Kidney (tissue), 14 donors: ENCODE measurements around the gene FMN2. TPM values are rescaled to one million over a fixed set of nuclear protein-coding genes. Genes with fewer than 3 reads are reported as not detected.
"Not testable (repeated sequence)": the region's sequence is repeated elsewhere in the genome, so short reads cannot be mapped to it uniquely, and the experiment has no call there.

ENCODE experiments used
- DNase-seq, 5 donors: peaks; one replicate each; pipeline ENCODE4 v3.0.0-alpha.2; 2013 to 2020
- FAIRE-seq: peaks from 2 replicates; lab custom pipeline; 2012; peaks lifted over from hg19 to GRCh38; lab: Jason Lieb, UNC
- H3K27ac ChIP-seq, 2 donors: one replicate each; pipeline ENCODE4 v1.7.0; 2013; ENCODE audit warnings: low read depth in 2 of 2, low read length in 2 of 2, inconsistent platforms in 1 of 2
- H3K27me3 ChIP-seq: one replicate; pipeline ENCODE4 v1.7.1; 2013; ENCODE audit warnings: low read length, inconsistent platforms; ENCODE audit not compliant: control insufficient read depth, insufficient read depth
- H3K36me3 ChIP-seq, 3 donors: one replicate each; pipeline versions ENCODE4 v1.7.0 to v1.7.1; 2013; ENCODE audit warnings: low read length in 3 of 3, control low read depth in 1 of 3, inconsistent platforms in 1 of 3; ENCODE audit not compliant: insufficient read depth in 3 of 3, control insufficient read depth in 2 of 3
- H3K4me1 ChIP-seq, 3 donors: one replicate each; pipeline versions ENCODE4 v1.7.0 to v1.7.1; 2013; ENCODE audit warnings: low read length in 3 of 3, inconsistent platforms in 1 of 3, low read depth in 1 of 3; ENCODE audit not compliant: control insufficient read depth in 2 of 3, insufficient read depth in 2 of 3
- H3K4me3 ChIP-seq, 3 donors: one replicate each; pipeline versions ENCODE4 v1.7.0 to v1.8.1; 2013; ENCODE audit warnings: low read length in 3 of 3, control low read depth in 1 of 3, inconsistent platforms in 1 of 3
- H3K9ac ChIP-seq, 3 donors: one replicate each; pipeline versions ENCODE4 v1.7.0 to v1.7.1; 2013; ENCODE audit warnings: low read length in 3 of 3, control low read depth in 1 of 3, inconsistent platforms in 1 of 3
- H3K9me3 ChIP-seq, 3 donors: one replicate each; pipeline versions ENCODE4 v1.7.0 to v1.7.1; 2013; ENCODE audit warnings: low read length in 3 of 3, control low read depth in 1 of 3, inconsistent platforms in 1 of 3; ENCODE audit not compliant: control insufficient read depth in 2 of 3, insufficient read depth in 1 of 3
- CTCF ChIP-seq: IDR thresholded peaks from 3 replicates; pipeline ENCODE4 v1.5.1; 2012; ENCODE audit warnings: mild to moderate bottlenecking, moderate library complexity, borderline replicate concordance; ENCODE audit not compliant: insufficient read depth; ENCODE audit errors: extremely low read depth
- intact Hi-C: fragments of 100-400 bp; cut with DNase I; formaldehyde crosslinking; loops from one replicate; pipeline ENCODE4 v1.11.1; 2022
- polyA plus RNA-seq: library from polyadenylated mRNA; stranded (reverse); fragments of 350-450 nt; fragmentation: Illumina TruSeq; extraction: RNeasy Lipid Tissue Mini Kit (QIAGEN cat#74804); gene quantifications from one replicate; pipeline ENCODE4 v1.2.3, GENCODE V29; 2014; ENCODE audit warnings: low read depth, low replicate concordance; ENCODE audit not compliant: insufficient read depth
- total RNA-seq: library from RNA; stranded (reverse); fragmentation: NEBNext Ultra II Directional; extraction: Animal tissue kit (Norgen Biotek cat#: 25700); gene quantifications from one replicate; pipeline ENCODE4 v1.2.1, GENCODE V29; 2021
- donor health status: control.
- donor health status: control.
- donor health status: control.
- donor health status: control.
- donor health status: control.
- donor health status: DM: yes; HTN: yes; CAD: no.
- donor health status: Normal renal cell carcinoma (clear cell type).

Gene FMN2
- total and polyA plus RNA-seq, 2 donors from 2014 or later: 0.06 to 3.4 TPM

- Histone ChIP-seq H3K27me3 (no peaks in the 10 kb centered on the region), H3K9ac (no peak overlapping the region), H3K4me3 (no peak overlapping the region), H3K36me3 (no peaks in the 10 kb centered on the region), H3K27ac (no peak overlapping the region), H3K9me3 (no peaks in the 10 kb centered on the region), H3K4me1 (no peaks in the 10 kb centered on the region)
- no peak for FAIRE-seq
- DNase-seq: no peak
- intact Hi-C loops: no loop called here
- TF ChIP-seq CTCF: no peak
Measured at GRCh38 chr1:240178366-240178765, 86.7 kb downstream of the FMN2 start.

GRCh38 chr1:240184682-240185081 is 93.0 kb downstream of the FMN2 start:
- intact Hi-C loops, H3K9ac ChIP-seq, H3K4me1 ChIP-seq, H3K36me3 ChIP-seq, H3K9me3 ChIP-seq, H3K27me3 ChIP-seq, H3K27ac ChIP-seq, H3K4me3 ChIP-seq, FAIRE-seq, DNase-seq: not testable (repeated sequence)

GRCh38 chr1:240188139-240188538 is 96.5 kb downstream of the FMN2 start:
- no peak overlapping the region for H3K4me3 ChIP-seq
- no peaks in the 10 kb centered on the region for H3K36me3 ChIP-seq
- FAIRE-seq (no peak), DNase-seq (no peak)
- H3K9me3 ChIP-seq: no peaks in the 10 kb centered on the region
- intact Hi-C loops: no loop called here
- no peak for TF ChIP-seq CTCF
- H3K27me3 ChIP-seq: no peaks in the 10 kb centered on the region
- no peak overlapping the region for H3K27ac ChIP-seq
- H3K9ac ChIP-seq: no peak overlapping the region
- no peaks in the 10 kb centered on the region for H3K4me1 ChIP-seq

GRCh38 chr1:240189386-240189989 is 97.8 kb downstream of the FMN2 start:
- Histone ChIP-seq H3K36me3 (no peaks in the 10 kb centered on the region), H3K9ac (no peak overlapping the region), H3K4me1 (no peaks in the 10 kb centered on the region), H3K27ac (no peak overlapping the region), H3K4me3 (no peak overlapping the region), H3K9me3 (no peaks in the 10 kb centered on the region), H3K27me3 (no peaks in the 10 kb centered on the region)
- FAIRE-seq (no peak), DNase-seq (peak in 3 of 5 donors; percentile 33 to 60 (median 53))
- intact Hi-C loops: no loop called here
- TF ChIP-seq CTCF: peak; percentile 52
